Measurements from ENCODE around the gene CMC1. TPM values are rescaled to one million over a fixed set of nuclear protein-coding genes. Genes with fewer than 3 reads are reported as not detected.

Gene CMC1
- total and polyA plus RNA-seq, 2 experiments from 2014 or later: 22.6 to 45.8 TPM

DNA sequence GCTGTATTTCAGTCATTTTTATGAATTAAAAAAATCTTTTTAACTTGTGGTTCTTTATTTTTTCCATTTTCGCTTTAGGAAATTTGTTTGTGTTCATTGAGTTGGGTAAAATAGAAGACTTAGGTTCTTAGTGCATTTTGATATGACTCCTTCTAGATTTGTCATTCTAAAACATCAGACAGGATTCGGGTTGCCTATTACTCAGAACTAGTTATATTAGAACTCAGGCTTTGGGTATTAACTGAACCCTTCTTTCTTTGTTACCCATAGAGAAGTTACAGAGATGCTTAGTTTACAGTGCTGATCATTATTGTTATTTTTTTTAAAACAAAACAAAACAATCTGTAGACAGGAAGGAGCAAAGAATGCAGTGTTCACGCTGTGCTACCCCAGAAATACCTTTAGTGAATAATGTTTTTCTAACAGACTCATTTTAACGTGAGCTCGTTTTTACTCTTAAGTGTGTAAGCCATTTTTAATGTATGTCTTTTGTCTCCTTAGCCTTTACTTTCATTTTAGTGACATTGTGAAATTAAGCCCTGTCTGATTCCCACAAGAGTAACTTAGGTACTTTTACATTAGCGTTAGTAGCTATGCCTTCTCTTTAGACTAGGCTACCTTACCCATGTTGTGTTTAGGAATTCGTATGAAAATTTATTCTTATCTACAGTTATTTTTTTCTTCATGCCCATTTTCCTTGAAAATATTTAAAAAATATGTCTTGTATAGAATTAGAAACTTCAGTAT is 53.4 kb downstream of the CMC1 start:
- Histone ChIP-seq H3K9me2 (replicated peaks; ENCODE audit: insufficient read depth) (no peaks in the 10 kb centered on the region), H3K4me2 (no peak overlapping the region), H2AFZ (no peak overlapping the region), H3K27me3 (no peaks in the 10 kb centered on the region), H4K20me1 (ENCODE audit: insufficient read depth, poor library complexity, severe bottlenecking) (no peaks in the 10 kb centered on the region), H3K36me3 (replicated peaks; ENCODE audit: insufficient read depth, low read depth) (no peaks in the 10 kb centered on the region), H3K4me1 (ENCODE audit: insufficient read depth) (no peaks in the 10 kb centered on the region), H3K9me3 (ENCODE audit: low read depth) (no peaks in the 10 kb centered on the region), H3K4me3 (no peak overlapping the region), H3K79me2 (peaks cover 2% of the 10 kb centered on the region), H3K27ac (no peak overlapping the region)
- no peak for TF ChIP-seq EZH2 (IDR thresholded peaks at IDR 0.05; ENCODE audit: borderline replicate concordance)
- TF ChIP-seq, protein P1, sequence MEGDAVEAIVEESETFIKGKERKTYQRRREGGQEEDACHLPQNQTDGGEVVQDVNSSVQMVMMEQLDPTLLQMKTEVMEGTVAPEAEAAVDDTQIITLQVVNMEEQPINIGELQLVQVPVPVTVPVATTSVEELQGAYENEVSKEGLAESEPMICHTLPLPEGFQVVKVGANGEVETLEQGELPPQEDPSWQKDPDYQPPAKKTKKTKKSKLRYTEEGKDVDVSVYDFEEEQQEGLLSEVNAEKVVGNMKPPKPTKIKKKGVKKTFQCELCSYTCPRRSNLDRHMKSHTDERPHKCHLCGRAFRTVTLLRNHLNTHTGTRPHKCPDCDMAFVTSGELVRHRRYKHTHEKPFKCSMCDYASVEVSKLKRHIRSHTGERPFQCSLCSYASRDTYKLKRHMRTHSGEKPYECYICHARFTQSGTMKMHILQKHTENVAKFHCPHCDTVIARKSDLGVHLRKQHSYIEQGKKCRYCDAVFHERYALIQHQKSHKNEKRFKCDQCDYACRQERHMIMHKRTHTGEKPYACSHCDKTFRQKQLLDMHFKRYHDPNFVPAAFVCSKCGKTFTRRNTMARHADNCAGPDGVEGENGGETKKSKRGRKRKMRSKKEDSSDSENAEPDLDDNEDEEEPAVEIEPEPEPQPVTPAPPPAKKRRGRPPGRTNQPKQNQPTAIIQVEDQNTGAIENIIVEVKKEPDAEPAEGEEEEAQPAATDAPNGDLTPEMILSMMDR (IDR thresholded peaks at IDR 0.05; ENCODE audit: poor library complexity): no peak
- no peak for TF ChIP-seq EZH2phosphoT487 (IDR thresholded peaks at IDR 0.05; ENCODE audit: low read depth, severe bottlenecking, unreplicated experiment)
- WGBS (ENCODE audit: low lambda C conversion rate, missing lambda C conversion rate): 94% methylated on average over 7 of the region's 7 CpGs
- DNase-seq (ENCODE audit: low spot score): no peak

GRCh38 chr3:28295898-28296490 is 54.6 kb downstream of the CMC1 start:
- no peak overlapping the region for H3K4me3 ChIP-seq
- no peaks in the 10 kb centered on the region for H3K4me1 ChIP-seq (ENCODE audit: insufficient read depth)
- H3K27ac ChIP-seq: no peak overlapping the region
- H2AFZ ChIP-seq: no peak overlapping the region
- no peaks in the 10 kb centered on the region for H3K9me3 ChIP-seq (ENCODE audit: low read depth)
- no peak overlapping the region for H3K4me2 ChIP-seq
- TF ChIP-seq, protein P1 (IDR thresholded peaks at IDR 0.05; ENCODE audit: poor library complexity): no peak
- TF ChIP-seq EZH2 (IDR thresholded peaks at IDR 0.05; ENCODE audit: borderline replicate concordance): no peak
- TF ChIP-seq EZH2phosphoT487 (IDR thresholded peaks at IDR 0.05; ENCODE audit: low read depth, severe bottlenecking, unreplicated experiment): no peak
- no peaks in the 10 kb centered on the region for H3K36me3 ChIP-seq (replicated peaks; ENCODE audit: insufficient read depth, low read depth)
- no peaks in the 10 kb centered on the region for H3K9me2 ChIP-seq (replicated peaks; ENCODE audit: insufficient read depth)
- no peaks in the 10 kb centered on the region for H3K27me3 ChIP-seq
- peaks cover 2% of the 10 kb centered on the region for H3K79me2 ChIP-seq
- no peak for DNase-seq (ENCODE audit: low spot score)
- H4K20me1 ChIP-seq (ENCODE audit: insufficient read depth, poor library complexity, severe bottlenecking): no peaks in the 10 kb centered on the region

GRCh38 chr3:28299705-28300104 is 58.3 kb downstream of the CMC1 start:
- no peak overlapping the region for H2AFZ ChIP-seq
- TF ChIP-seq, protein P1 (IDR thresholded peaks at IDR 0.05; ENCODE audit: poor library complexity): no peak
- TF ChIP-seq EZH2 (IDR thresholded peaks at IDR 0.05; ENCODE audit: borderline replicate concordance) (no peak), EZH2phosphoT487 (IDR thresholded peaks at IDR 0.05; ENCODE audit: low read depth, severe bottlenecking, unreplicated experiment) (no peak)
- DNase-seq (ENCODE audit: low spot score): no peak
- WGBS (ENCODE audit: low lambda C conversion rate, missing lambda C conversion rate): 84% methylated on average over 1 of the region's 1 CpG
- no peaks in the 10 kb centered on the region for H3K9me2 ChIP-seq (replicated peaks; ENCODE audit: insufficient read depth)
- H3K4me2 ChIP-seq: no peak overlapping the region
- H3K4me1 ChIP-seq (ENCODE audit: insufficient read depth): no peaks in the 10 kb centered on the region
- no peak overlapping the region for H3K4me3 ChIP-seq
- H3K36me3 ChIP-seq (replicated peaks; ENCODE audit: insufficient read depth, low read depth): no peaks in the 10 kb centered on the region
- H4K20me1 ChIP-seq (ENCODE audit: insufficient read depth, poor library complexity, severe bottlenecking): no peaks in the 10 kb centered on the region
- H3K27ac ChIP-seq: no peak overlapping the region
- no peaks in the 10 kb centered on the region for H3K27me3 ChIP-seq
- H3K9me3 ChIP-seq (ENCODE audit: low read depth): no peaks in the 10 kb centered on the region
- peaks cover 2% of the 10 kb centered on the region for H3K79me2 ChIP-seq

Measured in hepatocyte (in vitro differentiated cells).